HEK293 (cell line): ENCODE measurements around the gene TMIE.

Experiments used
- GLI4 ChIP-seq: fragments of 450-650 bp; formaldehyde crosslinking; IDR thresholded peaks from 2 replicates; pipeline ENCODE4 v1.5.1; 2016; ENCODE audit warnings: missing biosample characterization, missing genetic modification characterization
- GLIS2 ChIP-seq: fragments of 450-650 bp; formaldehyde crosslinking; IDR thresholded peaks from 2 replicates; pipeline ENCODE4 v1.5.1; 2016; ENCODE audit warnings: missing biosample characterization, missing genetic modification characterization
- HOXA7 ChIP-seq: sonication (generic); formaldehyde crosslinking; IDR thresholded peaks from 2 replicates; pipeline ENCODE4 v1.8.1; 2022; ENCODE audit warnings: missing genetic modification reagents, borderline replicate concordance
- KLF17 ChIP-seq: fragments of 450-650 bp; formaldehyde crosslinking; IDR thresholded peaks from 2 replicates; pipeline ENCODE4 v1.5.1; 2016; ENCODE audit warnings: missing biosample characterization, missing genetic modification characterization
- OSR2 ChIP-seq: fragments of 450-650 bp; formaldehyde crosslinking; IDR thresholded peaks from 2 replicates; pipeline ENCODE4 v1.5.1; 2016; ENCODE audit warnings: missing biosample characterization, missing genetic modification characterization
- ZBTB11 ChIP-seq: fragments of 450-650 bp; formaldehyde crosslinking; conservative IDR thresholded peaks from 2 replicates; pipeline ENCODE4 v1.5.1; 2016; ENCODE audit warnings: low read depth, missing biosample characterization, missing genetic modification characterization
- ZBTB48 ChIP-seq: fragments of 450-650 bp; formaldehyde crosslinking; IDR thresholded peaks from 2 replicates; pipeline ENCODE4 v1.5.1; 2016; ENCODE audit warnings: missing biosample characterization, missing genetic modification characterization
- ZNF114 ChIP-seq: fragments of 450-650 bp; formaldehyde crosslinking; IDR thresholded peaks from 2 replicates; pipeline ENCODE4 v1.5.0; 2017; ENCODE audit warnings: missing biosample characterization, missing genetic modification characterization
- ZNF175 ChIP-seq: fragments of 450-650 bp; formaldehyde crosslinking; IDR thresholded peaks from 2 replicates; pipeline ENCODE4 v1.5.1; 2016; ENCODE audit warnings: missing biosample characterization, missing genetic modification characterization
- ZNF221 ChIP-seq: fragments of 450-650 bp; formaldehyde crosslinking; IDR thresholded peaks from 2 replicates; pipeline ENCODE4 v1.5.1; 2017; ENCODE audit warnings: missing biosample characterization, missing genetic modification characterization, borderline replicate concordance
- ZNF239 ChIP-seq: fragments of 450-650 bp; formaldehyde crosslinking; IDR thresholded peaks from 2 replicates; pipeline ENCODE4 v1.5.1; 2016; ENCODE audit warnings: missing biosample characterization, missing genetic modification characterization
- ZNF24 ChIP-seq: fragments of 450-650 bp; formaldehyde crosslinking; IDR thresholded peaks from 2 replicates; pipeline ENCODE4 v1.5.1; 2016; ENCODE audit warnings: missing biosample characterization, missing genetic modification characterization
- ZNF350 ChIP-seq: fragments of 450-650 bp; formaldehyde crosslinking; IDR thresholded peaks from 2 replicates; pipeline ENCODE4 v1.5.0; 2017; ENCODE audit warnings: missing biosample characterization, mild to moderate bottlenecking, missing genetic modification characterization
- ZNF398 ChIP-seq: fragments of 450-650 bp; formaldehyde crosslinking; IDR thresholded peaks from 2 replicates; pipeline ENCODE4 v1.5.1; 2017; ENCODE audit warnings: missing biosample characterization, missing genetic modification characterization
- ZNF514 ChIP-seq: fragments of 450-650 bp; formaldehyde crosslinking; IDR thresholded peaks from 2 replicates; pipeline ENCODE4 v1.5.1; 2016; ENCODE audit warnings: missing biosample characterization, missing genetic modification characterization
- ZNF600 ChIP-seq: fragments of 450-650 bp; formaldehyde crosslinking; IDR thresholded peaks from 2 replicates; pipeline ENCODE4 v1.5.1; 2016; ENCODE audit warnings: missing biosample characterization, missing genetic modification characterization
- ZNF624 ChIP-seq: fragments of 450-650 bp; formaldehyde crosslinking; IDR thresholded peaks from 2 replicates; pipeline ENCODE4 v1.5.1; 2017; ENCODE audit warnings: missing biosample characterization, missing genetic modification characterization
- ZNF629 ChIP-seq: fragments of 450-650 bp; formaldehyde crosslinking; IDR thresholded peaks from 2 replicates; pipeline ENCODE4 v1.5.1; 2017; ENCODE audit warnings: missing biosample characterization, missing genetic modification characterization
- ZNF777 ChIP-seq: fragments of 450-650 bp; formaldehyde crosslinking; IDR thresholded peaks from 2 replicates; pipeline ENCODE4 v1.5.1; 2017; ENCODE audit warnings: missing biosample characterization, missing genetic modification characterization, borderline replicate concordance
- ZNF792 ChIP-seq: fragments of 450-650 bp; formaldehyde crosslinking; IDR thresholded peaks from 2 replicates; pipeline ENCODE4 v1.5.1; 2016; ENCODE audit warnings: missing biosample characterization, missing genetic modification characterization
- ZNF830 ChIP-seq: fragments of 450-650 bp; IDR thresholded peaks from 2 replicates; pipeline ENCODE4 v1.5.0; 2018; ENCODE audit warnings: missing biosample characterization, missing genetic modification characterization, low read depth, mild to moderate bottlenecking, moderate library complexity
- ZSCAN4 ChIP-seq: fragments of 450-650 bp; formaldehyde crosslinking; IDR thresholded peaks from 2 replicates; pipeline ENCODE4 v1.5.1; 2017; ENCODE audit warnings: missing biosample characterization, missing genetic modification characterization
- TF ChIP-seq, protein P1 (sequence below): sonication (generic); formaldehyde crosslinking; IDR thresholded peaks from 2 replicates; pipeline ENCODE4 v1.8.1; 2022; ENCODE audit warnings: mild to moderate bottlenecking, moderate library complexity, missing genetic modification reagents
- TF ChIP-seq, protein P2 (sequence below): fragments of 450-650 bp; formaldehyde crosslinking; IDR thresholded peaks from 2 replicates; pipeline ENCODE4 v1.5.1; 2016; ENCODE audit warnings: missing biosample characterization, missing genetic modification characterization
- TF ChIP-seq, protein P3 (sequence below): fragments of 450-650 bp; formaldehyde crosslinking; IDR thresholded peaks from 2 replicates; pipeline ENCODE4 v1.5.1; 2016; ENCODE audit warnings: missing biosample characterization, missing genetic modification characterization

TMIE gene

DNA sequence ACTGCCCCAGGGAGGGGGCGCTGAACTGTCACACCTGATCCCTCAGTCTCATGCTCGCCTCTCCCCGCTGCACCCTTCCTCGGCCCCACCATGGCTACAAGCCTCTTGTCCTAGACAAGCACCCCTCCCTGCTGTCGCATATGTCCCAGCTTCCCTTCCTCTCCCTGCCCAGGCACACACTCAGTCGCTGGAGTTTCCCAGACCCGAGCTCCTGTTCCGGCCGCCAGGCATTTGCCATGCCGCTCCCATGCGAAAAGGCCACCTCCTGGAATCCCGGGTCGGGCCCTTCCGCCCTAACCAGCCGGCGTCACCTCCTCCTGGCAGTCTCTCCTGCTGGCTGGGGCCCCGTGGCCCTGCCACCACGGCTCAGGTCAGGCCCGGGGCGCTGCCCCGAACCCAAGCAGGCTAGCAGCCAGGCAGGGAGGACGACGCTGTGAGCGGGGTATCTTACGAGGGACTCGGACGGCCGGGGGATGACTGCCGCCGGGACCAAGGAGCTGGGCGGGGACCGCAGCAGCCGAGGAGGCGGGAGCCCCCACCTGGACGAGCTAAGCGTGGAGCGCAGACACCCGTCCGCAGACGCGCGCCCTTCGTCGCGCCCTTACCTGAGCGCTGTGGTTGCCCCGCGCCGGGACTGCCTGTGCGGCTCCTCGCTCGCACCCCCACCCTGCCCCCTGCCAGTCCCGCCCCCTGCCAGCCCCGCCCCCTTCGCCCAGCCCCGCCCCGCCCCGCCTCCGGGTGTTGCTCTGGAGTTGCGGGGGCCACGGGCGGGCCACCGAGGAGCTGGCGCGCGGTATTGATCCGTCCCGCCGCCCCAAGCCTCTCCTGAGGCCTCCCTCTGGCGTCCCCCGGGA is 7.9 kb upstream of the TMIE start, which contains the start of gene ALS2CL (continued):
- TF ChIP-seq KLF17 (tag by site-specific recombination) (peak; percentile 39; the same call in 1 of the 2 replicates), ZNF514 (tag by site-specific recombination) (no peak), ZNF600 (tag by site-specific recombination) (peak; percentile 65; the same call in 1 of the 2 replicates), ZNF221 (tag by site-specific recombination) (no peak), ZBTB11 (tag by site-specific recombination) (no peak), ZNF239 (no peak), ZNF830 (tag by site-specific recombination) (no peak), ZNF777 (tag by site-specific recombination) (peak; percentile 68; the same call in 1 of the 2 replicates), ZNF792 (tag by site-specific recombination) (no peak), GLI4 (tag by site-specific recombination) (no peak), ZNF114 (tag by site-specific recombination) (no peak), ZNF24 (tag by site-specific recombination) (no peak), ZNF175 (tag by site-specific recombination) (no peak), ZSCAN4 (tag by site-specific recombination) (no peak), OSR2 (tag by site-specific recombination) (no peak), HOXA7 (no peak), GLIS2 (peak; percentile 16; the same call in 1 of the 2 replicates), ZNF350 (no peak), ZNF624 (tag by site-specific recombination) (no peak), ZNF629 (tag by site-specific recombination) (no peak), ZBTB48 (tag by site-specific recombination) (peak; percentile 15), ZNF398 (no peak)
- TF ChIP-seq, protein P1, sequence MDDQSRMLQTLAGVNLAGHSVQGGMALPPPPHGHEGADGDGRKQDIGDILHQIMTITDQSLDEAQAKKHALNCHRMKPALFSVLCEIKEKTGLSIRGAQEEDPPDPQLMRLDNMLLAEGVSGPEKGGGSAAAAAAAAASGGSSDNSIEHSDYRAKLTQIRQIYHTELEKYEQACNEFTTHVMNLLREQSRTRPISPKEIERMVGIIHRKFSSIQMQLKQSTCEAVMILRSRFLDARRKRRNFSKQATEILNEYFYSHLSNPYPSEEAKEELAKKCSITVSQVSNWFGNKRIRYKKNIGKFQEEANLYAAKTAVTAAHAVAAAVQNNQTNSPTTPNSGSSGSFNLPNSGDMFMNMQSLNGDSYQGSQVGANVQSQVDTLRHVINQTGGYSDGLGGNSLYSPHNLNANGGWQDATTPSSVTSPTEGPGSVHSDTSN (CRISPR knock-in tag), result no peak
- TF ChIP-seq, protein P2, sequence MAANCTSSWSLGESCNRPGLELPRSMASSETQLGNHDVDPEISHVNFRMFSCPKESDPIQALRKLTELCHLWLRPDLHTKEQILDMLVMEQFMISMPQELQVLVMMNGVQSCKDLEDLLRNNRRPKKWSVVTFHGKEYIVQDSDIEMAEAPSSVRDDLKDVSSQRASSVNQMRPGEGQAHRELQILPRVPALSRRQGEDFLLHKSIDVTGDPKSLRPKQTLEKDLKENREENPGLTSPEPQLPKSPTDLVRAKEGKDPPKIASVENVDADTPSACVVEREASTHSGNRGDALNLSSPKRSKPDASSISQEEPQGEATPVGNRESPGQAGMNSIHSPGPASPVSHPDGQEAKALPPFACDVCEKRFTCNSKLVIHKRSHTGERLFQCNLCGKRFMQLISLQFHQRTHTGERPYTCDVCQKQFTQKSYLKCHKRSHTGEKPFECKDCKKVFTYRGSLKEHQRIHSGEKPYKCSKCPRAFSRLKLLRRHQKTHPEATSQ (tag by site-specific recombination), result no peak
- TF ChIP-seq, protein P3, sequence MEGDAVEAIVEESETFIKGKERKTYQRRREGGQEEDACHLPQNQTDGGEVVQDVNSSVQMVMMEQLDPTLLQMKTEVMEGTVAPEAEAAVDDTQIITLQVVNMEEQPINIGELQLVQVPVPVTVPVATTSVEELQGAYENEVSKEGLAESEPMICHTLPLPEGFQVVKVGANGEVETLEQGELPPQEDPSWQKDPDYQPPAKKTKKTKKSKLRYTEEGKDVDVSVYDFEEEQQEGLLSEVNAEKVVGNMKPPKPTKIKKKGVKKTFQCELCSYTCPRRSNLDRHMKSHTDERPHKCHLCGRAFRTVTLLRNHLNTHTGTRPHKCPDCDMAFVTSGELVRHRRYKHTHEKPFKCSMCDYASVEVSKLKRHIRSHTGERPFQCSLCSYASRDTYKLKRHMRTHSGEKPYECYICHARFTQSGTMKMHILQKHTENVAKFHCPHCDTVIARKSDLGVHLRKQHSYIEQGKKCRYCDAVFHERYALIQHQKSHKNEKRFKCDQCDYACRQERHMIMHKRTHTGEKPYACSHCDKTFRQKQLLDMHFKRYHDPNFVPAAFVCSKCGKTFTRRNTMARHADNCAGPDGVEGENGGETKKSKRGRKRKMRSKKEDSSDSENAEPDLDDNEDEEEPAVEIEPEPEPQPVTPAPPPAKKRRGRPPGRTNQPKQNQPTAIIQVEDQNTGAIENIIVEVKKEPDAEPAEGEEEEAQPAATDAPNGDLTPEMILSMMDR (tag by site-specific recombination), result no peak
